ENCODE results near the gene RERE. TPM values are rescaled to one million over a fixed set of nuclear protein-coding genes. Genes with fewer than 3 reads are reported as not detected.

The RERE gene
- total RNA-seq, 1 experiment from 2014 or later, result 217 TPM

- DNase-seq (ENCODE audit: low read depth, low spot score) (no peak), ATAC-seq (no peak)
- CTCF ChIA-PET, result no interaction called here
- Histone ChIP-seq H3K4me3 (ENCODE audit: low read depth in 2 of 2, low read length in 2 of 2) (no peak overlapping the region), H3K4me1 (ENCODE audit: control insufficient read depth, insufficient read depth, low read length) (no peaks in the 10 kb centered on the region), H3K27ac (ENCODE audit: low read length) (no peak overlapping the region), H3K36me3 (ENCODE audit: control insufficient read depth, insufficient read depth, low read length) (peaks cover 4% of the 10 kb centered on the region; the same call in 1 of the 2 replicates), H3K9me3 (ENCODE audit: control insufficient read depth, insufficient read depth, low read depth, low read length) (no peaks in the 10 kb centered on the region), H3K27me3 (ENCODE audit: control insufficient read depth, insufficient read depth, low read length) (no peaks in the 10 kb centered on the region)
- TF ChIP-seq REST (IDR thresholded peaks at IDR 0.05; ENCODE audit: insufficient read depth in 1 of 2, low read depth in 2 of 2, low read length in 1 of 2) (no peak), CTCF (IDR thresholded peaks at IDR 0.05) (no peak), POLR2AphosphoS5 (IDR thresholded peaks at IDR 0.05; ENCODE audit: low read depth, low read length) (no peak), SIN3A (IDR thresholded peaks at IDR 0.05; ENCODE audit: borderline replicate concordance, insufficient read depth, low read depth, low read length) (no peak), TCF7L2 (IDR thresholded peaks at IDR 0.05; ENCODE audit: low read depth, low read length) (no peak)
- intact Hi-C loops (cut with micrococcal nuclease; ENCODE audit: unreplicated experiment) (no loop called here), in situ Hi-C loops (cut with HindIII; ENCODE audit: low pct_unique_long_range_greater_than_20kb, low sequenced_read_pairs) (no loop called here)
- BruUV-seq (replicated peaks), result no TSS peak
- POLR2A ChIA-PET, result interaction anchor here (0.7 kb wide), 1 partner anchor 34 kb away, joined by 3 read pairs; no protein-coding TSS in a partner anchor
These were observed 280.9 kb downstream of the RERE start for GRCh38 chr1:8536515-8536914.

GRCh38 chr1:8533907-8534306, 283.5 kb downstream of the RERE start:
- in situ Hi-C loops (cut with HindIII; ENCODE audit: low pct_unique_long_range_greater_than_20kb, low sequenced_read_pairs), result no loop called here
- no TSS peak for BruUV-seq (replicated peaks)
- no peaks in the 10 kb centered on the region for H3K9me3 ChIP-seq (ENCODE audit: control insufficient read depth, insufficient read depth, low read depth, low read length)
- no peak overlapping the region for H3K4me3 ChIP-seq (ENCODE audit: low read depth in 2 of 2, low read length in 2 of 2)
- ChIA-PET CTCF (no interaction called here), POLR2A (no interaction called here)
- H3K36me3 ChIP-seq (ENCODE audit: control insufficient read depth, insufficient read depth, low read length), result no peaks in the 10 kb centered on the region; the same call in 1 of the 2 replicates
- DNase-seq (ENCODE audit: low read depth, low spot score) (no peak), ATAC-seq (no peak)
- TF ChIP-seq CTCF (IDR thresholded peaks at IDR 0.05), result no peak
- TF ChIP-seq POLR2AphosphoS5 (IDR thresholded peaks at IDR 0.05; ENCODE audit: low read depth, low read length), result no peak
- no peak for TF ChIP-seq REST (IDR thresholded peaks at IDR 0.05; ENCODE audit: insufficient read depth in 1 of 2, low read depth in 2 of 2, low read length in 1 of 2)
- no peak for TF ChIP-seq TCF7L2 (IDR thresholded peaks at IDR 0.05; ENCODE audit: low read depth, low read length)
- TF ChIP-seq SIN3A (IDR thresholded peaks at IDR 0.05; ENCODE audit: borderline replicate concordance, insufficient read depth, low read depth, low read length), result no peak
- H3K27me3 ChIP-seq (ENCODE audit: control insufficient read depth, insufficient read depth, low read length), result no peaks in the 10 kb centered on the region
- no peaks in the 10 kb centered on the region for H3K4me1 ChIP-seq (ENCODE audit: control insufficient read depth, insufficient read depth, low read length)
- H3K27ac ChIP-seq (ENCODE audit: low read length), result no peak overlapping the region
- intact Hi-C loops (cut with micrococcal nuclease; ENCODE audit: unreplicated experiment), result no loop called here

Data from Panc1 (cell line).